Thyroid gland (tissue), 4 donors: ENCODE results near the gene PNPLA5.

ENCODE experiments used
- POLR2A ChIP-seq, 2 donors: fragments of 450-650 bp; IDR thresholded peaks; one replicate each; pipeline ENCODE4 v1.6.1; 2017; ENCODE audit warnings: antibody characterized with exemption in 2 of 2, mild to moderate bottlenecking in 2 of 2, moderate library complexity in 1 of 2
- TF ChIP-seq, protein P1 (sequence below), 6 experiments: fragments of 200-600 bp in 3 of 6; fragments of 450-650 bp in 3 of 6; sonication (generic) in 3 of 6; IDR thresholded peaks; one replicate each; pipeline ENCODE4 v1.5.1; 2016 to 2019; ENCODE audit warnings: antibody characterized with exemption in 6 of 6, mild to moderate bottlenecking in 2 of 6, inconsistent platforms in 1 of 6, moderate library complexity in 1 of 6

DNA sequence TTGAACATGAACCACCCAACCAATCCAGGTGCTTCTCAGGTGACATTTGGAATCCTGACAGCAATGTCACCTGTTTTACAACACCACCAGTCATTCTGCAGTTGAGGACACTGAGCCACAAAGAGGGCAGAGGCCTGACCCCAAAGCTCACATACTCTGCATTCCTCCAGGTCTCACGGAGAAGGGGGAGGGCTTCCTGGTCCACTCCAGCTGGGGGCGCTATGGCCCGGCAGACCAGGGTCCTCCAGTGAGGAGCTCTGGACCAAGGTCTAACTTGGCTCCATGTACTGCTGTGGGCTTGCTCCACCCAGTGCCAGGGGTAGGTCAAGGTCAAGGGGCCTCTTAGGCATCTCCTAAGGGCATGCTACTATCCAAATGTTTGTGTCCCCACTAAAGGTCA lies 30.3 kb upstream of the PNPLA5 start:
- TF ChIP-seq POLR2A (IDR thresholded peaks at IDR 0.05), result no peak
- TF ChIP-seq, protein P1, sequence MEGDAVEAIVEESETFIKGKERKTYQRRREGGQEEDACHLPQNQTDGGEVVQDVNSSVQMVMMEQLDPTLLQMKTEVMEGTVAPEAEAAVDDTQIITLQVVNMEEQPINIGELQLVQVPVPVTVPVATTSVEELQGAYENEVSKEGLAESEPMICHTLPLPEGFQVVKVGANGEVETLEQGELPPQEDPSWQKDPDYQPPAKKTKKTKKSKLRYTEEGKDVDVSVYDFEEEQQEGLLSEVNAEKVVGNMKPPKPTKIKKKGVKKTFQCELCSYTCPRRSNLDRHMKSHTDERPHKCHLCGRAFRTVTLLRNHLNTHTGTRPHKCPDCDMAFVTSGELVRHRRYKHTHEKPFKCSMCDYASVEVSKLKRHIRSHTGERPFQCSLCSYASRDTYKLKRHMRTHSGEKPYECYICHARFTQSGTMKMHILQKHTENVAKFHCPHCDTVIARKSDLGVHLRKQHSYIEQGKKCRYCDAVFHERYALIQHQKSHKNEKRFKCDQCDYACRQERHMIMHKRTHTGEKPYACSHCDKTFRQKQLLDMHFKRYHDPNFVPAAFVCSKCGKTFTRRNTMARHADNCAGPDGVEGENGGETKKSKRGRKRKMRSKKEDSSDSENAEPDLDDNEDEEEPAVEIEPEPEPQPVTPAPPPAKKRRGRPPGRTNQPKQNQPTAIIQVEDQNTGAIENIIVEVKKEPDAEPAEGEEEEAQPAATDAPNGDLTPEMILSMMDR (IDR thresholded peaks at IDR 0.05), result no peak
